Thymus (tissue), 11 donors: ENCODE measurements around the gene ASB10. TPM values are rescaled to one million over a fixed set of nuclear protein-coding genes. Genes with fewer than 3 reads are reported as not detected.

Experiments
- DNase-seq, 9 donors: peaks; one replicate each; pipeline ENCODE4 v3.0.0-alpha.2; 2013; ENCODE audit warnings: low spot score in 9 of 9, low read depth in 6 of 9, missing footprints in 1 of 9
- H3K27ac ChIP-seq, 2 donors: one replicate each; pipeline ENCODE4 v1.5.1; 2013; ENCODE audit warnings: control low read depth in 1 of 2, low read depth in 1 of 2, low read length in 1 of 2, mild to moderate bottlenecking in 1 of 2, moderate library complexity in 1 of 2
- H3K27me3 ChIP-seq, 2 donors: one replicate each; pipeline ENCODE4 v1.5.1; 2013; ENCODE audit warnings: low read length in 1 of 2; ENCODE audit not compliant: control insufficient read depth in 2 of 2, insufficient read depth in 1 of 2
- H3K36me3 ChIP-seq, 2 donors: one replicate each; pipeline ENCODE4 v1.5.1; 2013; ENCODE audit warnings: low read length in 1 of 2, mild to moderate bottlenecking in 1 of 2, moderate library complexity in 1 of 2; ENCODE audit not compliant: control insufficient read depth in 2 of 2, insufficient read depth in 2 of 2
- H3K4me1 ChIP-seq, 2 donors: one replicate each; pipeline ENCODE4 v1.5.1; 2013; ENCODE audit warnings: low read length in 2 of 2; ENCODE audit not compliant: control insufficient read depth in 2 of 2, insufficient read depth in 2 of 2
- H3K4me3 ChIP-seq, 2 donors: one replicate each; pipeline ENCODE4 v1.5.1; 2013; ENCODE audit warnings: low read length in 2 of 2, control low read depth in 1 of 2, mild to moderate bottlenecking in 1 of 2
- H3K9me3 ChIP-seq, 2 donors: one replicate each; pipeline ENCODE4 v1.5.1; 2013; ENCODE audit warnings: low read length in 1 of 2, mild to moderate bottlenecking in 1 of 2; ENCODE audit not compliant: control insufficient read depth in 2 of 2, insufficient read depth in 1 of 2
- WGBS: extraction: QIAGEN DNeasy Blood & Tissue Kit; methylation state at CpG from one replicate; pipeline ENCODE4 v1.1.7; 2013; 5-methylcytosine and 5-hydroxymethylcytosine counted together
- polyA plus RNA-seq: library from polyadenylated mRNA; stranded (reverse); fragments of 200-250 nt; gene quantifications from one replicate; pipeline ENCODE4 v1.2.3, GENCODE V29; 2013
- total RNA-seq: library from RNA; stranded (reverse); fragments of 120-200 nt; gene quantifications from one replicate; pipeline ENCODE4 v1.2.4, GENCODE V29; 2013
- donor health status: healthy.

ASB10 gene
- total and polyA plus RNA-seq, 2 donors, result 0.05 TPM; not detected in 1

- peaks cover 57 to 59% of the 10 kb centered on the region in 2 donors for H3K36me3 ChIP-seq
- WGBS, result over 99% methylated on average over 3 of the region's 3 CpGs
- no peak for DNase-seq
Measured at GRCh38 chr7:151213826-151214225, 26.8 kb upstream of the ASB10 start.

GRCh38 chr7:151212626-151213025 is 25.6 kb upstream of the ASB10 start:
- Histone ChIP-seq H3K36me3 (peaks cover 46 to 47% of the 10 kb centered on the region in 2 donors), H3K4me1 (peaks cover 0 to 3% of the 10 kb centered on the region in 2 donors), H3K27ac (no peak overlapping the region), H3K9me3 (no peaks in the 10 kb centered on the region), H3K27me3 (no peaks in the 10 kb centered on the region), H3K4me3 (no peak overlapping the region)
- no peak for DNase-seq
- WGBS, result 96% methylated on average over 5 of the region's 5 CpGs

More at GRCh38 chr7:151213826-151214225, 26.8 kb upstream of the ASB10 start:
- Histone ChIP-seq H3K27me3 (no peaks in the 10 kb centered on the region), H3K27ac (no peak overlapping the region), H3K9me3 (no peaks in the 10 kb centered on the region), H3K4me3 (no peak overlapping the region), H3K4me1 (no peaks in the 10 kb centered on the region)

GRCh38 chr7:151211155-151211772 is 24.2 kb upstream of the ASB10 start:
- Histone ChIP-seq H3K4me3 (no peak overlapping the region), H3K4me1 (peaks cover 0 to 11% of the 10 kb centered on the region in 2 donors), H3K27ac (no peak overlapping the region), H3K9me3 (no peaks in the 10 kb centered on the region), H3K27me3 (peaks cover 0 to 2% of the 10 kb centered on the region in 2 donors), H3K36me3 (peaks cover 33 to 39% of the 10 kb centered on the region in 2 donors)
- no peak for DNase-seq
- over 99% methylated on average over 3 of the region's 3 CpGs for WGBS

GRCh38 chr7:151210087-151210854 is 23.2 kb upstream of the ASB10 start, which contains the start of gene H2BK1:
Gene H2BK1, minus strand, starts transcription at chr7:151210488. Its CDS starts 170 bp downstream, at chr7:151210318.
- 96% methylated on average over 17 of the region's 17 CpGs for WGBS
- Histone ChIP-seq H3K27me3 (peaks cover 0 to 11% of the 10 kb centered on the region in 2 donors), H3K36me3 (peaks cover 25 to 32% of the 10 kb centered on the region in 2 donors), H3K4me1 (peaks cover 0 to 11% of the 10 kb centered on the region in 2 donors), H3K4me3 (no peak within 1 kb of the TSS), H3K27ac (no peak within 1 kb of the TSS), H3K9me3 (no peaks in the 10 kb centered on the region)
- DNase-seq, result no peak

GRCh38 chr7:151209588-151209987 is 22.5 kb upstream of the ASB10 start:
- Histone ChIP-seq H3K4me3 (no peak overlapping the region), H3K27ac (no peak overlapping the region), H3K9me3 (no peaks in the 10 kb centered on the region), H3K27me3 (peaks cover 0 to 18% of the 10 kb centered on the region in 2 donors), H3K36me3 (peaks cover 18 to 25% of the 10 kb centered on the region in 2 donors), H3K4me1 (peaks cover 0 to 11% of the 10 kb centered on the region in 2 donors)
- 98% methylated on average over 6 of the region's 6 CpGs for WGBS
- DNase-seq, result no peak

- Histone ChIP-seq H3K9me3 (no peaks in the 10 kb centered on the region), H3K36me3 (peaks cover 7 to 14% of the 10 kb centered on the region in 2 donors), H3K27me3 (peaks cover 0 to 29% of the 10 kb centered on the region in 2 donors), H3K4me3 (no peak overlapping the region), H3K27ac (no peak overlapping the region), H3K4me1 (peaks cover 0 to 11% of the 10 kb centered on the region in 2 donors)
- 84% methylated on average over 9 of the region's 9 CpGs for WGBS
- DNase-seq, result no peak
Measured at GRCh38 chr7:151208253-151208862, 21.3 kb upstream of the ASB10 start.

- no peak for DNase-seq
- H3K4me1 ChIP-seq, result peaks cover 0 to 11% of the 10 kb centered on the region in 2 donors
- H3K27me3 ChIP-seq, result peaks cover 0 to 35% of the 10 kb centered on the region in 2 donors
- H3K36me3 ChIP-seq, result peaks cover 3 to 9% of the 10 kb centered on the region in 2 donors
- H3K27ac ChIP-seq, result no peak overlapping the region
- H3K9me3 ChIP-seq, result no peaks in the 10 kb centered on the region
- H3K4me3 ChIP-seq, result no peak overlapping the region
- WGBS, result 87% methylated on average over 12 of the region's 12 CpGs
Measured at GRCh38 chr7:151207804-151208203, 20.8 kb upstream of the ASB10 start.

- H3K4me1 ChIP-seq, result peaks cover 0 to 11% of the 10 kb centered on the region in 2 donors
- no peak overlapping the region for H3K27ac ChIP-seq
- peaks cover 0 to 37% of the 10 kb centered on the region in 2 donors for H3K27me3 ChIP-seq
- H3K9me3 ChIP-seq, result no peaks in the 10 kb centered on the region
- H3K36me3 ChIP-seq, result peaks cover 0 to 4% of the 10 kb centered on the region in 2 donors
- no peak overlapping the region for H3K4me3 ChIP-seq
- peak in 1 of 9 donors; percentile 21 for DNase-seq
- 12% methylated on average over 9 of the region's 9 CpGs for WGBS
Measured at GRCh38 chr7:151207315-151207714, 20.3 kb upstream of the ASB10 start.

GRCh38 chr7:151206914-151207313 is 19.9 kb upstream of the ASB10 start:
- Histone ChIP-seq H3K27me3 (peaks cover 0 to 37% of the 10 kb centered on the region in 2 donors), H3K9me3 (no peaks in the 10 kb centered on the region), H3K4me1 (peaks cover 0 to 11% of the 10 kb centered on the region in 2 donors), H3K27ac (no peak overlapping the region), H3K4me3 (no peak overlapping the region), H3K36me3 (peaks cover 0 to 2% of the 10 kb centered on the region in 2 donors)
- WGBS, result 5% methylated on average over 9 of the region's 9 CpGs
- DNase-seq, result no peak
